ENCODE results near the gene TNFSF10. TPM values are rescaled to one million over a fixed set of nuclear protein-coding genes. Genes with fewer than 3 reads are reported as not detected.

TNFSF10 gene
- total RNA-seq, 3 donors from 2014 or later (not counting 1 experiment from before 2014, with no cell fraction given), result 9.5 to 27.7 (median 18.4) TPM

DNA sequence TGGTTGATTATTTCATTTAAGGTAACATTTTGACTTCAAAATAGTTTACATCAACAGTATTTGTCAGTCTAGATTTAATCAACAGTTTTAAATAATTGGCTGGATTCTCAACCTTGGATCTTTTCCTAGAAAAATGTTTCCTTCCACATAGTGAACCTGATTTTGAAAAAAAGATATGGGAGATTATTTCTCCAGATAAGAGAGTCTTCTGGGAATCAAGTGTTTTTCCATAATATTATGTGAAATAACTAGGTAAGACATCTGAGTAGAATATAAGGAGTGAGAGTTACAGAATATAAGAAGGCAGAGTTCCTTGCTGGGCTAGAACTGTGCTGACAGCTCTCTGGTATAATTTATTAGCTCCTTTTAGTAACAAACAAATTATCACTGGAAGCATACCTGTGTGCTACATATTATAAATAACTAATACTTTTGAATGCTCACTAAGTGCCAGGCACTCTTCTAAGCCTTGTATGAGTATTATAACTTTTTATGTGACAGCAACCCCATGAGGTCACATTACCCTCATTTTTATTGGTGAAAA is 18.8 kb upstream of the TNFSF10 start:
- Histone ChIP-seq H3K27ac (ENCODE audit: low read length) (no peak overlapping the region), H3K36me3 (ENCODE audit: control insufficient read depth, insufficient read depth, low read length) (no peaks in the 10 kb centered on the region), H3K4me3 (ENCODE audit: low read length) (no peak overlapping the region), H3K9me3 (ENCODE audit: control insufficient read depth, insufficient read depth, low read length) (no peaks in the 10 kb centered on the region), H3K4me1 (ENCODE audit: control insufficient read depth, insufficient read depth, low read length) (peaks cover 8% of the 10 kb centered on the region), H3K27me3 (ENCODE audit: control insufficient read depth, insufficient read depth, low read length) (no peaks in the 10 kb centered on the region)
- DNase-seq (no peak), ATAC-seq (no peak)
- H3K27ac Mint-ChIP-seq, result no peak overlapping the region
- H3K27me3 Mint-ChIP-seq (ENCODE audit: low read depth in 2 of 2), result no peaks in the 10 kb centered on the region
- H3K4me3 Mint-ChIP-seq, result no peak overlapping the region
- TF ChIP-seq, protein P1, sequence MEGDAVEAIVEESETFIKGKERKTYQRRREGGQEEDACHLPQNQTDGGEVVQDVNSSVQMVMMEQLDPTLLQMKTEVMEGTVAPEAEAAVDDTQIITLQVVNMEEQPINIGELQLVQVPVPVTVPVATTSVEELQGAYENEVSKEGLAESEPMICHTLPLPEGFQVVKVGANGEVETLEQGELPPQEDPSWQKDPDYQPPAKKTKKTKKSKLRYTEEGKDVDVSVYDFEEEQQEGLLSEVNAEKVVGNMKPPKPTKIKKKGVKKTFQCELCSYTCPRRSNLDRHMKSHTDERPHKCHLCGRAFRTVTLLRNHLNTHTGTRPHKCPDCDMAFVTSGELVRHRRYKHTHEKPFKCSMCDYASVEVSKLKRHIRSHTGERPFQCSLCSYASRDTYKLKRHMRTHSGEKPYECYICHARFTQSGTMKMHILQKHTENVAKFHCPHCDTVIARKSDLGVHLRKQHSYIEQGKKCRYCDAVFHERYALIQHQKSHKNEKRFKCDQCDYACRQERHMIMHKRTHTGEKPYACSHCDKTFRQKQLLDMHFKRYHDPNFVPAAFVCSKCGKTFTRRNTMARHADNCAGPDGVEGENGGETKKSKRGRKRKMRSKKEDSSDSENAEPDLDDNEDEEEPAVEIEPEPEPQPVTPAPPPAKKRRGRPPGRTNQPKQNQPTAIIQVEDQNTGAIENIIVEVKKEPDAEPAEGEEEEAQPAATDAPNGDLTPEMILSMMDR (IDR thresholded peaks at IDR 0.05), result no peak
- H3K4me1 Mint-ChIP-seq, result peaks cover 12 to 13% of the 10 kb centered on the region in 2 donors
- H3K36me3 Mint-ChIP-seq, result no peaks in the 10 kb centered on the region
- intact Hi-C loops (cut with micrococcal nuclease), result no loop called here
- no peaks in the 10 kb centered on the region for H3K9me3 Mint-ChIP-seq

DNA sequence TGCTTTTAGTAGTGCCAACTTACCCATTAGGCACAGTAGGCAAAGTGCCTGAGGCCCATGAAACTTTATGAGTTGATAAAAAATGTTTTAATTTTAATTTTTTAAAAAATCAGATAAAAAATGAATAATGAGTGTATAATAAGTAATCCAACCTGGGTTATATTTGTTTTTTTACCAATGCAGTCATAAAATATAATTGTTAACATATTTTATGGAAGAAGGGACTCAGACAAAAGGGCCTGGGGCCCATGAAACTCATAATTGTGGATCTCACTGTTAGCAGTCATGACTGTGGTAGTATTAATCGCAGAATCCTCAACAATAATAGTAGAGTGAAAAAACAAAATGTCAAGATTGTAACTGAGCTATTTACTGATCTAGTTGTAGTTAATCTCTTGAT is 16.8 kb upstream of the TNFSF10 start:
- H3K4me3 ChIP-seq (ENCODE audit: low read length), result no peak overlapping the region
- Mint-ChIP-seq H3K4me1 (peaks cover 15 to 17% of the 10 kb centered on the region in 2 donors), H3K27me3 (ENCODE audit: low read depth in 2 of 2) (no peaks in the 10 kb centered on the region), H3K27ac (no peak overlapping the region), H3K9me3 (no peaks in the 10 kb centered on the region), H3K36me3 (no peaks in the 10 kb centered on the region), H3K4me3 (no peak overlapping the region)
- H3K36me3 ChIP-seq (ENCODE audit: control insufficient read depth, insufficient read depth, low read length), result no peaks in the 10 kb centered on the region
- H3K9me3 ChIP-seq (ENCODE audit: control insufficient read depth, insufficient read depth, low read length), result no peaks in the 10 kb centered on the region
- TF ChIP-seq, protein P1 (IDR thresholded peaks at IDR 0.05), result no peak
- WGBS (ENCODE audit: insufficient coverage), result no CpG with 5 or more reads among the region's 1 CpG
- no peaks in the 10 kb centered on the region for H3K27me3 ChIP-seq (ENCODE audit: control insufficient read depth, insufficient read depth, low read length)
- peaks cover 9% of the 10 kb centered on the region for H3K4me1 ChIP-seq (ENCODE audit: control insufficient read depth, insufficient read depth, low read length)
- ATAC-seq (no peak), DNase-seq (no peak)
- H3K27ac ChIP-seq (ENCODE audit: low read length), result no peak overlapping the region
- intact Hi-C loops (cut with micrococcal nuclease), result no loop called here

DNA sequence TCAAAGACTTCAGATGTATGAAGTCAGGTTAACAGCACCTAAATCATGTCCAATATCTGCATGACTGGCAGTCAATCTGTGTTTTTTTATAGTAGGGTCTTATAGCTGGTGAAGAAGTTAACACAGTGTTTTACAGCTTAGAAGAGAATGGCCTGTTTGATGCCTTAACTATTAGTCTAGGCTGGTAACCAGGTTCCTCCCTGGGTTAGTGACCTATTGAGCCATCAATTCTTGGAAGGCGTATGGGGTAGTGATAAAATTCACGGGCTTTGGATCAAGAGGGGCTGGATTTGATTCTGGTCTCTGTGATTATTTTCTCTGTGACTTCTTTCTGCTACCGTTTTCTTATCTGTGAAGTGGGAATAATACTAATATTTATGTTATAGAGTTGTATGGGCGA is 16.0 kb upstream of the TNFSF10 start:
- Mint-ChIP-seq H3K27me3 (ENCODE audit: low read depth in 2 of 2) (no peaks in the 10 kb centered on the region), H3K9me3 (no peaks in the 10 kb centered on the region), H3K36me3 (no peaks in the 10 kb centered on the region), H3K27ac (no peak overlapping the region), H3K4me3 (no peak overlapping the region), H3K4me1 (peaks cover 15 to 17% of the 10 kb centered on the region in 2 donors)
- TF ChIP-seq, protein P1 (IDR thresholded peaks at IDR 0.05), result no peak
- Histone ChIP-seq H3K27me3 (ENCODE audit: control insufficient read depth, insufficient read depth, low read length) (no peaks in the 10 kb centered on the region), H3K36me3 (ENCODE audit: control insufficient read depth, insufficient read depth, low read length) (no peaks in the 10 kb centered on the region), H3K27ac (ENCODE audit: low read length) (no peak overlapping the region), H3K9me3 (ENCODE audit: control insufficient read depth, insufficient read depth, low read length) (no peaks in the 10 kb centered on the region), H3K4me3 (ENCODE audit: low read length) (no peak overlapping the region), H3K4me1 (ENCODE audit: control insufficient read depth, insufficient read depth, low read length) (peaks cover 9% of the 10 kb centered on the region)
- 94% methylated on average over 4 of the region's 4 CpGs for WGBS (ENCODE audit: insufficient coverage)
- ATAC-seq, result no peak
- intact Hi-C loops (cut with micrococcal nuclease), result no loop called here
- DNase-seq, result no peak

Data from natural killer cell (primary cell).